ENCODE data around the gene FMN1.

The FMN1 gene

GRCh38 chr15:33194704-33195670 is at the start of gene FMN1:
FMN1 (minus strand) TSS chr15:33194714; CDS start chr15:33154914, 39,800 bp downstream.
- peak; percentile 61 for DNase-seq

- DNase-seq = no peak
Measured at GRCh38 chr15:33243869-33244268, 49.4 kb upstream of the FMN1 start.

- no peak for DNase-seq
Measured at GRCh38 chr15:33243393-33243792, 48.9 kb upstream of the FMN1 start.

- DNase-seq = no peak
Measured at GRCh38 chr15:33242669-33243191, 48.2 kb upstream of the FMN1 start.

- DNase-seq = no peak
Measured at GRCh38 chr15:33242165-33242564, 47.7 kb upstream of the FMN1 start.

GRCh38 chr15:33236841-33237509 is 42.5 kb upstream of the FMN1 start:
- DNase-seq = no peak

GRCh38 chr15:33234020-33234461 is 39.5 kb upstream of the FMN1 start:
- peak; percentile 61 for DNase-seq

GRCh38 chr15:33226559-33227181 is 32.2 kb upstream of the FMN1 start:
- DNase-seq = peak; percentile 26

GRCh38 chr15:33218071-33218491 is 23.6 kb upstream of the FMN1 start:
- no peak for DNase-seq

GRCh38 chr15:33215941-33216872 is 21.7 kb upstream of the FMN1 start:
- DNase-seq = peak; percentile 15

GRCh38 chr15:33211176-33211808 is 16.8 kb upstream of the FMN1 start:
- DNase-seq = peak; percentile 15

GRCh38 chr15:33209575-33210481 is 15.3 kb upstream of the FMN1 start:
- no peak for DNase-seq

GRCh38 chr15:33207646-33208045 is 13.1 kb upstream of the FMN1 start:
- DNase-seq = no peak

- DNase-seq = no peak
Measured at GRCh38 chr15:33206366-33206765, 11.9 kb upstream of the FMN1 start.

- DNase-seq = no peak
Measured at GRCh38 chr15:33204926-33205325, 10.4 kb upstream of the FMN1 start.

- no peak for DNase-seq
Measured at GRCh38 chr15:33204087-33204486, 9.6 kb upstream of the FMN1 start.

GRCh38 chr15:33201491-33202231 is 7.1 kb upstream of the FMN1 start:
- no peak for DNase-seq

- no peak for DNase-seq
Measured at GRCh38 chr15:33200903-33201302, 6.4 kb upstream of the FMN1 start.

GRCh38 chr15:33200444-33200843 is 5.9 kb upstream of the FMN1 start:
- DNase-seq = no peak

- no peak for DNase-seq
Measured at GRCh38 chr15:33198541-33198940, 4.0 kb upstream of the FMN1 start.

Data from NCI-H1105 treated with DMSO at 0.1 percent for 48 hours (cell line).